ENCODE measurements around the gene ABI1.

ABI1 gene

DNA sequence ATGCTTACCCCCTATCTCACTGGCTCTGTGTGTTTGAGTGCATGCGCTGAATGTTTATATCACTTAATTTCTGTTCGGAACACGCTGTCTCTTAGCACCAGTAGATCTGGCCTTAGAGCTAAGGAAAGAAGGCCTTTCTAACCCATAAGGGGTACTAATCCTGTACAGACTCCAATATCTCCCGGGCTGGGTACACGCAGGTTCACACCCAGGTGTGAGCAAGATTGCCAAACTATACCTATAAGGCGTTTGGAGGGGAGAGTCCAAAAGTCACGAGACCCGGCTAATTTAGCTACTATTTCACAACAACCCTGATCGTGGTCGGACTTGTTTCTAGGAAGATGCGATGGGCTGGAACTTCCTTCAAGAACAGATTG is 164.0 kb downstream of the ABI1 start:
- DNase-seq (ENCODE audit: low read depth): no peak
- TF ChIP-seq CTCF (conservative IDR thresholded peaks at IDR 0.05; ENCODE audit: low read depth, low read length): no peak
- H3K4me3 ChIP-seq (ENCODE audit: low read length): peak overlapping the region; percentile 86
